H4 (cell line): ENCODE measurements around the gene DBP. TPM values are rescaled to one million over a fixed set of nuclear protein-coding genes. Genes with fewer than 3 reads are reported as not detected.

Experiments
- DNase-seq: peaks from one replicate; pipeline ENCODE4 v3.0.0-alpha.2; 2015; ENCODE audit warnings: low spot score
- total RNA-seq: library from RNA; depleted of rRNA; stranded (reverse); fragments of >200 nt; shearing (Covaris generic); gene quantifications from 2 replicates; pipeline ENCODE4 v1.2.3, GENCODE V29; 2014

The DBP gene
- total RNA-seq, 1 experiment from 2014 or later, result 14.0 TPM

GRCh38 chr19:48613024-48613851, 23.9 kb downstream of the DBP start:
- no peak for DNase-seq

GRCh38 chr19:48611872-48612271, 25.3 kb downstream of the DBP start:
- no peak for DNase-seq

- no peak for DNase-seq
These were observed 27.5 kb downstream of the DBP start for GRCh38 chr19:48609571-48610108.

- DNase-seq, result no peak
These were observed 28.3 kb downstream of the DBP start for GRCh38 chr19:48608798-48609263.

- DNase-seq, result no peak
These were observed 29.8 kb downstream of the DBP start for GRCh38 chr19:48607359-48607755.

GRCh38 chr19:48606463-48607358, 30.5 kb downstream of the DBP start, which contains the start of gene SPACA4:
Gene SPACA4, plus strand, starts transcription at chr19:48606742. Its CDS starts 237 bp downstream, at chr19:48606979.
- no peak for DNase-seq

GRCh38 chr19:48603850-48604249, 33.3 kb downstream of the DBP start:
- no peak for DNase-seq

GRCh38 chr19:48603449-48603848, 33.7 kb downstream of the DBP start:
- DNase-seq, result no peak

GRCh38 chr19:48603001-48603400, 34.2 kb downstream of the DBP start:
- DNase-seq, result no peak

- no peak for DNase-seq
These were observed 36.3 kb downstream of the DBP start for GRCh38 chr19:48600679-48601417.

GRCh38 chr19:48598996-48599700, 38.0 kb downstream of the DBP start:
- DNase-seq, result no peak

- DNase-seq, result no peak
These were observed 40.3 kb downstream of the DBP start for GRCh38 chr19:48596679-48597465.

- no peak for DNase-seq
These were observed 40.9 kb downstream of the DBP start for GRCh38 chr19:48596237-48596636.

- DNase-seq, result no peak
These were observed 41.3 kb downstream of the DBP start for GRCh38 chr19:48595833-48596232.

- DNase-seq, result no peak
These were observed 42.0 kb downstream of the DBP start for GRCh38 chr19:48595171-48595570.

GRCh38 chr19:48591021-48591420, 46.2 kb downstream of the DBP start:
- no peak for DNase-seq

GRCh38 chr19:48588670-48589401, 48.3 kb downstream of the DBP start:
- DNase-seq, result peak; percentile 88

GRCh38 chr19:48587387-48587786, 49.8 kb downstream of the DBP start:
- no peak for DNase-seq

GRCh38 chr19:48582168-48582567, 55.0 kb downstream of the DBP start:
- no peak for DNase-seq
